Keratinocyte (primary cell): Measurements from ENCODE around the gene NYNRIN. TPM values are rescaled to one million over a fixed set of nuclear protein-coding genes. Genes with fewer than 3 reads are reported as not detected.
"Not testable (repeated sequence)": the region's sequence is repeated elsewhere in the genome, so short reads cannot be mapped to it uniquely, and the experiment has no call there.

Source experiments
- DNase-seq: peaks from one replicate; pipeline ENCODE4 v3.0.0-alpha.2; 2011; ENCODE audit warnings: low read depth, missing footprints, low spot score
- FAIRE-seq: peaks from 2 replicates; lab custom pipeline; 2011; peaks lifted over from hg19 to GRCh38; lab: Jason Lieb, UNC
- H2AFZ ChIP-seq: 2 replicates; pipeline ENCODE4 v1.6.0; 2012; ENCODE audit warnings: low read length, control low read depth, inconsistent platforms; ENCODE audit not compliant: control insufficient read depth
- H3K27ac ChIP-seq: 2 replicates; pipeline ENCODE4 v1.5.1; 2011; ENCODE audit warnings: low read length; ENCODE audit not compliant: control insufficient read depth, insufficient read depth
- H3K27me3 ChIP-seq: 3 replicates; pipeline ENCODE4 v1.6.0; 2011; ENCODE audit warnings: low read length; ENCODE audit not compliant: control insufficient read depth, insufficient read depth; ENCODE audit errors: extremely low read depth
- H3K36me3 ChIP-seq, 2 experiments: 2 replicates in 1 of 2; 3 replicates in 1 of 2; pipeline ENCODE4 v1.5.1; 2011; ENCODE audit warnings: low read length in 2 of 2, mild to moderate bottlenecking in 1 of 2; ENCODE audit not compliant: control insufficient read depth in 2 of 2, insufficient read depth in 2 of 2; ENCODE audit errors: extremely low read depth in 1 of 2
- H3K4me1 ChIP-seq: 3 replicates; pipeline ENCODE4 v1.5.1; 2011; ENCODE audit warnings: low read length; ENCODE audit not compliant: control insufficient read depth, insufficient read depth; ENCODE audit errors: extremely low read depth
- H3K4me2 ChIP-seq: 3 replicates; pipeline ENCODE4 v1.6.0; 2011; ENCODE audit warnings: low read depth, low read length; ENCODE audit not compliant: control insufficient read depth, insufficient read depth; ENCODE audit errors: extremely low read depth
- H3K4me3 ChIP-seq, 3 experiments: fragments of 200-600 bp in 1 of 3; sonication (generic) in 1 of 3; 2 replicates in 2 of 3; 3 replicates in 1 of 3; pipeline ENCODE4 v1.5.1; 2011 to 2016; ENCODE audit warnings: low read length in 3 of 3, mild to moderate bottlenecking in 3 of 3, control low read depth in 2 of 3, inconsistent platforms in 1 of 3, low read depth in 1 of 3, mixed read lengths in 1 of 3, mixed run types in 1 of 3, moderate library complexity in 1 of 3; ENCODE audit not compliant: control insufficient read depth in 2 of 3, insufficient read depth in 2 of 3; ENCODE audit errors: extremely low read depth in 1 of 3
- H3K79me2 ChIP-seq: 2 replicates; pipeline ENCODE4 v1.6.0; 2012; ENCODE audit warnings: low read length; ENCODE audit not compliant: control insufficient read depth, insufficient read depth
- H3K9ac ChIP-seq: 3 replicates; pipeline ENCODE4 v1.6.0; 2011; ENCODE audit warnings: low read length; ENCODE audit not compliant: control insufficient read depth, insufficient read depth; ENCODE audit errors: extremely low read depth
- H3K9me1 ChIP-seq: 3 replicates; pipeline ENCODE4 v1.6.0; 2011; ENCODE audit warnings: low read length; ENCODE audit not compliant: control insufficient read depth, insufficient read depth; ENCODE audit errors: extremely low read depth
- H3K9me3 ChIP-seq: 2 replicates; pipeline ENCODE4 v1.5.1; 2012; ENCODE audit warnings: low read depth, low read length; ENCODE audit not compliant: control insufficient read depth
- H4K20me1 ChIP-seq: 3 replicates; pipeline ENCODE4 v1.6.0; 2011; ENCODE audit warnings: low read length; ENCODE audit not compliant: control insufficient read depth, insufficient read depth; ENCODE audit errors: extremely low read depth
- EZH2 ChIP-seq: IDR thresholded peaks from one replicate; pipeline ENCODE4 v1.6.1; 2012; ENCODE audit warnings: inconsistent platforms, mild to moderate bottlenecking, low read length, moderate library complexity
- dilution Hi-C: fragments of 300-500 bp; cut with MboI; formaldehyde crosslinking; loops from one replicate; pipeline ENCODE4 v1.7.0; 2020; ENCODE audit warnings: low sequenced_read_pairs; ENCODE audit not compliant: extremely low pct_ligation_motif_present
- polyA plus RNA-seq, 5 experiments: library from polyadenylated mRNA; depleted of rRNA in 3 of 5; stranded (reverse) in 3 of 5; stranded (forward) in 1 of 5; unstranded in 1 of 5; fragments of >200 nt; gene quantifications; 1 replicate in 1 of 5; 2 replicates in 3 of 5; 3 replicates in 1 of 5; pipeline versions ENCODE4 v1.2.1 to v1.2.3, GENCODE V29; 2011 to 2012; ENCODE audit warnings: missing spikeins in 2 of 5, low read depth in 1 of 5, low replicate concordance in 1 of 5
- TF ChIP-seq, protein P1 (sequence below), 3 experiments: IDR thresholded peaks in 1 of 3; conservative IDR thresholded peaks in 1 of 3; optimal IDR thresholded peaks in 1 of 3; 2 replicates in 2 of 3; 3 replicates in 1 of 3; pipeline versions ENCODE3 to v1.5.1; 2011; ENCODE audit warnings: low read length in 3 of 3, mild to moderate bottlenecking in 3 of 3, moderate library complexity in 2 of 3, control low read depth in 1 of 3, inconsistent platforms in 1 of 3; ENCODE audit not compliant: insufficient read depth in 2 of 3; ENCODE audit errors: extremely low read depth in 1 of 3

NYNRIN gene
- polyA plus RNA-seq, 1 donor (not counting 4 experiments of a cell fraction or from before 2014, with no cell fraction given), result 4.9 TPM

GRCh38 chr14:24385524-24385923 is 13.3 kb upstream of the NYNRIN start:
- no peaks in the 10 kb centered on the region for H3K27me3 ChIP-seq
- H3K9ac ChIP-seq, result no peak overlapping the region
- no peak for FAIRE-seq
- no peak overlapping the region for H2AFZ ChIP-seq
- no peaks in the 10 kb centered on the region for H3K9me3 ChIP-seq
- TF ChIP-seq, protein P1, sequence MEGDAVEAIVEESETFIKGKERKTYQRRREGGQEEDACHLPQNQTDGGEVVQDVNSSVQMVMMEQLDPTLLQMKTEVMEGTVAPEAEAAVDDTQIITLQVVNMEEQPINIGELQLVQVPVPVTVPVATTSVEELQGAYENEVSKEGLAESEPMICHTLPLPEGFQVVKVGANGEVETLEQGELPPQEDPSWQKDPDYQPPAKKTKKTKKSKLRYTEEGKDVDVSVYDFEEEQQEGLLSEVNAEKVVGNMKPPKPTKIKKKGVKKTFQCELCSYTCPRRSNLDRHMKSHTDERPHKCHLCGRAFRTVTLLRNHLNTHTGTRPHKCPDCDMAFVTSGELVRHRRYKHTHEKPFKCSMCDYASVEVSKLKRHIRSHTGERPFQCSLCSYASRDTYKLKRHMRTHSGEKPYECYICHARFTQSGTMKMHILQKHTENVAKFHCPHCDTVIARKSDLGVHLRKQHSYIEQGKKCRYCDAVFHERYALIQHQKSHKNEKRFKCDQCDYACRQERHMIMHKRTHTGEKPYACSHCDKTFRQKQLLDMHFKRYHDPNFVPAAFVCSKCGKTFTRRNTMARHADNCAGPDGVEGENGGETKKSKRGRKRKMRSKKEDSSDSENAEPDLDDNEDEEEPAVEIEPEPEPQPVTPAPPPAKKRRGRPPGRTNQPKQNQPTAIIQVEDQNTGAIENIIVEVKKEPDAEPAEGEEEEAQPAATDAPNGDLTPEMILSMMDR (optimal IDR thresholded peaks at IDR 0.05 in 1 of 3, IDR thresholded peaks at IDR 0.05 in 1 of 3, conservative IDR thresholded peaks at IDR 0.05 in 1 of 3; ENCODE audit: extremely low read depth in 1 of 3, insufficient read depth in 2 of 3, low read length in 3 of 3), result no peak
- no peak for TF ChIP-seq EZH2
- H3K4me2 ChIP-seq, result no peak overlapping the region
- DNase-seq, result no peak
- H3K27ac ChIP-seq, result no peak overlapping the region
- no peaks in the 10 kb centered on the region for H3K36me3 ChIP-seq
- no peak overlapping the region for H3K4me3 ChIP-seq
- no peaks in the 10 kb centered on the region for H4K20me1 ChIP-seq
- no peaks in the 10 kb centered on the region for H3K9me1 ChIP-seq
- dilution Hi-C loops, result no loop called here
- H3K79me2 ChIP-seq, result no peaks in the 10 kb centered on the region
- peaks cover 11% of the 10 kb centered on the region for H3K4me1 ChIP-seq

DNA sequence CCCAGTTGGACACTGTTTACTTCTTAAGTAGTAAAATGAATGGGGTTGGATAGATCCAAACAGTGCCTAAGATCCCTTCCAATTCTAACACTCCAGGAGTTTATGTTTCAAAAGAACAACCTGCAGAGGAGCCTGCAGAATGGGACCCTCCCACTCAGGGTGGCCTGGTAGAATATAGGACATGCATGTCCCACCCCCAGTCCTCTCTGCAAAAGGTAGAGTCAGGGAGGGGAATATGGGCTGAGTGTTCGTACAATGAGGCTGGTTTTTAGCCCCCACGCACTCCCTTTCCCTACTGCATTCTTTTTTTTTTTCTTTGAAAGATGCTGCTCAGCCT is 11.8 kb upstream of the NYNRIN start:
- DNase-seq (no peak), FAIRE-seq (no peak)
- no peak for TF ChIP-seq EZH2
- TF ChIP-seq, protein P1 (optimal IDR thresholded peaks at IDR 0.05 in 1 of 3, IDR thresholded peaks at IDR 0.05 in 1 of 3, conservative IDR thresholded peaks at IDR 0.05 in 1 of 3; ENCODE audit: extremely low read depth in 1 of 3, insufficient read depth in 2 of 3, low read length in 3 of 3), result no peak
- H3K9me3 ChIP-seq, result no peaks in the 10 kb centered on the region
- no peak overlapping the region for H3K4me3 ChIP-seq
- H4K20me1 ChIP-seq, result no peaks in the 10 kb centered on the region
- no peak overlapping the region for H3K4me2 ChIP-seq
- H3K27me3 ChIP-seq, result no peaks in the 10 kb centered on the region
- no peaks in the 10 kb centered on the region for H3K79me2 ChIP-seq
- dilution Hi-C loops, result no loop called here
- no peaks in the 10 kb centered on the region for H3K36me3 ChIP-seq
- H2AFZ ChIP-seq, result no peak overlapping the region
- peaks cover under 1% of the 10 kb centered on the region for H3K4me1 ChIP-seq
- no peak overlapping the region for H3K9ac ChIP-seq
- no peak overlapping the region for H3K27ac ChIP-seq
- no peaks in the 10 kb centered on the region for H3K9me1 ChIP-seq

DNA sequence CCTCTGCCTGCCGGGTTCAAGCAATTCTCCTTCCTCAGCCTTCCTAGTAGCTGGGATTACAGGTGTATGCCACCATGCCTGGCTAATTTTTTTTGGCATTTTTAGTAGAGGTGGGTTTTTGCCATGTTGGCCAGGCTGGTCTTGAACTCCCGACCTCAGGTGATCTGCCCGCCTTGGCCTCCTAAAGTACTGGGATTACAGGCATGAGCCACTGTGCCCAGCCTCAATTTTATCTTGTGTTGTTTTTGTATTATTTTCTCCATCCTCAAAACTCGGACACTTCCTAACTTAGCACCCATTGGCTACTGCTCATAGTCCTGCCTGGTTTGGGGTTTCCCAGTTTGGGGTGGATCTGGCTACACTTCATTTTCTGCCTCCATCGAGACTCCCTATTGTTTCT is 11.2 kb upstream of the NYNRIN start:
- H3K9ac ChIP-seq, H3K4me3 ChIP-seq, H3K9me1 ChIP-seq, H3K27ac ChIP-seq, H3K4me2 ChIP-seq, DNase-seq, H3K79me2 ChIP-seq, H4K20me1 ChIP-seq, H2AFZ ChIP-seq, FAIRE-seq, dilution Hi-C loops, H3K27me3 ChIP-seq, H3K9me3 ChIP-seq, H3K36me3 ChIP-seq, H3K4me1 ChIP-seq: not testable (repeated sequence)
